ENCODE data around the gene CDSN.
"Not testable (repeated sequence)": the region's sequence is repeated elsewhere in the genome, so short reads cannot be mapped to it uniquely, and the experiment has no call there.

The CDSN gene

DNA sequence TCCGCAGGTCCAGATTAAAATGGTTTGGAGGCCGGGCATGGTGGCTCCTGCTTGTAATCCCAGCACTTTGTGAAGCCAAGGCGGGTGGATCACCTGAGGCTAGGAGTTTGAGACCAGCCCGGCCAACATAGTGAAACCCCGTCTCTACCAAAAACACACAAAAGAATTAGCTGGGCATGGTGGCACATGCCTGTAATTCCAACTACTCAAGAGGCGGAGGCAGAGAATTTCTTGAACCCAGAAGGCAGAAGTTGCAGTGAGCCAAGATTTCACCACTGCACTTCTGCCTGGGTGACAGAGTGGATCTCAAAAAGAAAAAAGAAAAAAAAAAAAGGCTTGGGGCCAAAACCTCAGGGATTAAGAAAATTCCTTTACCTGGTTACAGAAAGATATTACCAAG is 38.4 kb downstream of the CDSN start:
- no peak for DNase-seq

DNA sequence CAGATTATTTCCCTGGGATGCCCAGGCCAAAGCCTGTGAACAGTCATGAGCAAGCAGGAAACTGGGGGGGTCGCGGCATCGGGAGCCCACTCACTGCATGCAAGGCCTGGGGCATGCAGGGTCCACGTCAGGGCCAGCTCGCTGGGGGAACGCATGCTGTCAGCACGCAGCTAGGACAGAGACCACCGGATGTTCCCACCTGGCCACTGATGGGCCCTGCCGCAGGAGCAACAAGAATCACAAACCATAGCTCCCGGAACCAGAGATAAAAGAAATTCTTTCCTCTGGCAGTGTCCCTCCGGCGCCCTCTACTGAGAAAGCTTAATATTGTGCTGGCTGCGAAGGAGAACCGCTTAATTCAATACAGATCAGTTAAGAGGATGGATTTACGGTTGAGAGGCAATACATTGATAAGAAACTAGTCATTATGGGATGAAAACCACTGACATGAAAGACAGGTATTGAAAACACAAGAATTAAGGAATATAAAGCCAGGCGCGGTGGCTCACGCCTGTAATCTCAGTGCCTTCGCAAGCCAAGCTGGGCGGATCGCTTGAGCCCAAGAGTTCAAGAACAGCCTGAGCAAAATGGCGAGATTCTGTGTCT is 40.5 kb downstream of the CDSN start:
- DNase-seq, result peak; percentile 86

- no peak for DNase-seq
Measured at GRCh38 chr6:31076611-31077010, 43.6 kb downstream of the CDSN start.

DNA sequence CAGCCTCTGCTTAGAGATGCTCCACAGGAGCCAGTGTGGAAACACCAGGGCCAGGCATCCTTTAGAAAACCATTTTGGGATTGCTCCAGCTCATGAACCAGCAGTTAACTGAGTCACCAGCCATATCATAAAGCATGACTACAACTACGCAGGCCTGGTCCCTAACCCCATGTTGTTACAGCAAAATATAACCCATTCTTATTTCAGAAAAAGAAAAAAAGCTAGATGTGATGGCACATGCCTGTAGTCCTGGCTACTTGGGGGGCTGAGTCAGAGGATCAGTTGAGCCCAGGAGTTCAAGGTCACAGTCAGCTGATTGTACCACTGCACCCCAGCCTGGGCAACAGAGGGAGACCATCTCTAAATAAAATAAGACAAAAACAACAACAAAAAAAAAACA is 44.7 kb downstream of the CDSN start:
- DNase-seq, result no peak

- no peak for DNase-seq
Measured at GRCh38 chr6:31074401-31074800, 45.8 kb downstream of the CDSN start.

- DNase-seq, result no peak
Measured at GRCh38 chr6:31070711-31071197, 49.5 kb downstream of the CDSN start.

DNA sequence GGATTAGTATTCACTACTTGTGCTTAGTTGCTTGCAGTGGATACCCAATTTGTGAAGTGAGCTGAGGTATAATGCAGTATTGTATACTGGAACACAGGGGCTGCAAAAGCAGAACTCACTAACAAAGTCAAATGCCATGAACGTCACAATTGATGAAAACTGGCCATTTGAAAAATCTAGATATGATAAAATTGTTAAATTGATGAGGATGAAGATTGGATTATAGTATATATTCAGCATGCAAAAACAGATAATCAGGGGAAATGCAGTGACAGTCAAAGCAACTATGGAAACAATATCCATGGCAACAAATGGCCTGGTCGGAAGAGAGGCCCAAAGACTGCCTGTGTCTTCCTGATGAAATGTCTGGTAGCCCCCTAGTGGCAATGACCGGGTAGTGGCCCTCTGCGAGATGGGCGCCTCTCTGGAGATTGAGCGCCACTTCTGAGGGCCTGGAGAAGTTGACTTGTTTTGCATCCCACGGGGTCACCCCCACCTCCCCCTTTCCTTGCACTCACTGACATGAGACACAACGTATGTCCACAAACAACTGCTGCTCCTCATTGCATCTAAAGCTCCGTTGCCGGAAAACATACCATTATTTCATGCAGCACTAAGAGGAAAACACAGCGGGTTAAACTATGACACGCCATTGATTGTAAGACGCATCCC is 51.4 kb downstream of the CDSN start:
- peak; percentile 88 for DNase-seq

DNA sequence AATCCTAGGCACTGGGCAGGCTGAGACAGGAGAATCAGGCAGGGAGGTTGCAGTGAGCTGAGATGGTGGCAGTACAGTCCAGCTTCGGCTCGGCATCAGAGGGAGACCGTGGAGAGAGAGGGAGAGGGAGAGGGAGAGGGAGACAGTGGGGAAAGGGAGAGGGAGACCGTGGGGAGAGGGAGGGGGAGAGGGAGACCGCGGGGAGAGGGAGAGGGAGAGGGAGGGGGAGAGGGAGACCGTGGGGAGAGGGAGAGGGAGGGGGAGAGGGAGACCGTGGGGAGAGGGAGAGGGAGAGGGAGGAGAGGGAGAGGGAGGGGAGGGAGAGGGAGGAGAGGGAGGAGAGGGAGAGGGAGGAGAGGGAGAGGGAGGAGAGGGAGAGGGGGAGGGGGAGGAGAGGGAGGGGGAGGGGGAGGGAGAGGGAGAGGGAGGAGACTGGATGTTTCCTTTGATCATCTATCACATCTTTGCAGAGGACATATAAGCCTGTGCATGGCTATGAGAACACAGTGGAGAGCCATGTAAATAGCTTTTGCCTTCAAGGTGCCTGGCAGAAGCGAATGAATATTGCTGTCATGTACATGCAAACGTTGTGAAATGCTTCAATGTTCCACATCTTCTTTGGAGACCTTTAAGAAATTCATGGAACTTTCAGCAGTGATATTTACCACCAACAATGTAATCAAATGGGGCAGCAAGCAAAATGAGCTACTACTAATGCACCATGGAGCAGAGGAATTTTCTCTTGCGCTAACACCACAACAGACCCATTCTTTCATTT is 52.2 kb downstream of the CDSN start:
- DNase-seq, result not testable (repeated sequence)

DNA sequence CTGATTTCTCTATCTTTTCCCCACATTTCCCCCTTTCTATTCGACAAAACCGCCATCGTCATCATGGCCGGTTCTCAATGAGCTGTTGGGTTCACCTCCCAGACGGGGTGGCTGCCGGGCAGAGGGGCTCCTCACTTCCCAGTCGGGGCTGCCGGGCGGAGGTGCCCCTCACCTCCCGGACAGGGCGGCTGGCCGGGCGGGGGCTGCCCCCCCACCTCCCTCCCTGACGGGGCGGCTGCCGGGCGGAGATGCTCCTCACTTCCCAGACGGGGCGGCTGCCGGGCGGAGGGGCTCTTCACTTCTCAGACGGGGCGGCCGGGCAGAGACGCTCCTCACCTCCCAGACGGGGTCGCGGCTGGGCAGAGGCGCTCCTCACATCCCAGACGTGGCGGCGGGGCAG is 53.2 kb downstream of the CDSN start:
- DNase-seq, result not testable (repeated sequence)

DNA sequence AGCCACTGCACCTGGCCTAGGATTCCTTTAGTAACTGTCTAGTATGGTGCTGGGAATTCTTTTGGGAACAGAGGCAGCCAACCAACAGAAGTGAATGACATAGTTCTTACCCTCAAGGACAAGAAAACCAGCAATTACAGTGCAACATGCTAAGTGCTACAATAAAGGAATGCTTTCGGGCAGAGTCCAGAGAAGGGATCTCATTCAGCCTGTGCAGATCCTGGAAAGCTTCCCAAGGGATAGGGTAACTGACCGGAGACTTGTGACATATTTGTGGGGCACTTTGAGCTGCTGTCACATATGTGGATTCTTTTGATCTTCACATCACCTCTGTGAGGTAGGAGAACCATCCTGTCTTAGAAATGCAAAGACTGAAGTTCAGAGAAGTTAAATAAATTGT is 54.7 kb downstream of the CDSN start:
- DNase-seq, result no peak
